GM12875 (cell line): Measurements from ENCODE around the gene FBXO15.

ENCODE experiments used
- H3K4me3 ChIP-seq: one replicate; pipeline ENCODE4 v1.5.1; 2011; ENCODE audit warnings: low read depth, low read length, control low read depth
- CTCF ChIP-seq: IDR thresholded peaks from 2 replicates; pipeline ENCODE4 v1.5.1; 2011; ENCODE audit warnings: low read depth, mild to moderate bottlenecking, control low read depth, inconsistent platforms, low read length, moderate library complexity, borderline replicate concordance; ENCODE audit not compliant: insufficient read depth

Gene FBXO15

DNA sequence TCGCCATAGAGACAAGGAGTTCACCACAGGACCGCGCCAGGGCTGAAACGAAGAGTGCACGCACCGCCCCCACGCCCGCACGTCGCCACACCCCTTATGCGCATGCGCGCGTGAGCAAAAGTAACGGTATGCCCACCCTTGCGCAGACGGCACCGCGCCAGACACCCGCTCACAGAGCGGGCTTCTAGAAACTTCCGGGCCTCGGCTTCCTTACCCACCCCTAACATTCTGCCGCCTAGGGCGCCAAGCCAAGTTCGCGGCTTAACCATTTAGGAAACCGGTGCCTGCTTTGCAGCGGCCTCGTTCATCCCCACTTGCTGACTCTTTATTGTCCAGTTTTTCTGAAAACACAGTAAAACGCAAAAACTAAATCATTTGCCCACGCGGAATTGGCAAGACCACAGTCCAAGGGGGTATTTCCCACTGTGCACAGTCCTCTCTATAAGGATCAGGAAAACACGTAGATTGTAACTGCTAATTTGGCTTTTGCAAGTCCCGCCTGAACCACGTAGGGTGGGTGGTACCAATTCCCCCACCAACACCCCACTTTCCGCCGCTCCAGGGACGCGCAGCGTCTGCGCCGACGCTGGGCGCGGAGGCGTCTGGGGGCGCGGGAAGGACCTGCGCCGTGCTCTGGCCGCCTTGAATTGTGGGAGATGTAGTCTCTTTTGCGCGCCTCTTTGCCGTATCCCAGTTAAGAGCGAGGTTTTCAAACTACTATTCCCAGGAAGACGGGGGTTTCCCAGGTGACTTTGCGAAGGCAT is at the start of gene FBXO15, which contains the start of gene TIMM21:
Gene FBXO15, minus strand, starts transcription at position 56 of the 764 bp plus-strand sequence. Its CDS starts 49 bp downstream, at position 7.
Gene TIMM21, plus strand, starts transcription at position 745 of the 764 bp plus-strand sequence. CDS start 286 bp downstream, outside the sequence.
- peak within 1 kb of the TSS; percentile 62 for H3K4me3 ChIP-seq
- TF ChIP-seq CTCF, result no peak

DNA sequence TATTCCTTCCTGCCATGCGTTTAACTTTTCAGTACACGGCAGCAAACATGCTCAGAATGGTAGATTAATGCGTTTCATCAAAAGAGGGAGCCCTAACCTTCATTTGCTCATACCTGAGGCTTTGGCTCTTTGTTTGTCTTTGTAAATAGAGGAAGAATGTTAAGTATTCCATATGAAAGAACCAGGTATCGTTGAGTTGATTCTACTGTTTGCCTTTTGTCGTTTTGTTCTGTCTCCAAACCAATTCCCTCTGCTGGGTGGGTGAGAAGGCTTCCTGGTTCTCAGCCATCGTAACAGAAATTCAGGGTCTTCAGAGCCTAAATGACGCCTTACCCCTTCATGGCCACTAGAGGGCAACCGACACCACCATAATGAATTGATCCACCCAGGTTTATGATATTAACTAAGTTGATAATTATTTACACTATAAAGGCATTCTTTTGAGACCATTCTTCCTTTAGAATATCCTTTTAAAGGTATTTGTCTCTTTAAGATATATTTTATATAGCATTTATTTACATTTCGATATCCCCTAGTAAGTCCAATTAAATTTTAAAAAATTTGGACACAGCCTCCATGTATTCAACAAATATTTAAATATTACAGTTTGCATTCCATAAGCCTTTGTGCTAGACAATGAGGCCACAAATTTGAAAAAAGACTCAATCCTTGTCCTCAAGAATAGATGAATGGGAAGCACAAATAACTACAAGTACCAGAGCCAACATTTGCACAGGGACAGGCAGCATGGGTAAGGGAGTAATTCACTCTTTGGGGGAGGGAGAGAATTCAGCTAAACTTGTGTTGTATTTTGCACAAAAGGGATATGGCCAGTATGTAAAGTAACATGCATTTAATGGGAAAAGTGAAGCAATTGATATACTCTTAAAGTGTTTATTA is 48.8 kb upstream of the FBXO15 start:
- TF ChIP-seq CTCF, result peak; percentile 56; the same call in 1 of the 2 replicates
- no peak overlapping the region for H3K4me3 ChIP-seq

DNA sequence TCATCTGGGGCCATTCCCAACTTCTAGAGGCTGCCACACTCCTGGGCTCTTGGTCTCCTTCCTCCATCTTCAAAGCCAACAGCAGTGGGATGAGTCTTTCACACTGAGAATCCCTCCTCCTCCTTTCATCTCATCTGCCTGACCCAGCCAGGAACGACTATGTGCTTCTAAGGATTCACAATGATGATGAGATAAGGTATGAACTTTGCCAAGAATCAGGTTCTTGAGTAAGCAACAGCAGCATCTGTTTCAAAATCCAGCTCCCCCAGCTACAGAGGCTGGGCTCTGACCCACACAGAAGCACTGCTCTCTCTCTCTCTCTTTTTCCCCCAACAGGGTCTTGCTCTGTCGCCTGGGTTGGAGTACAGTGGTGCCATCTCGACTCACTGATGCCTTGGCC is 47.1 kb upstream of the FBXO15 start:
- no peak overlapping the region for H3K4me3 ChIP-seq

DNA sequence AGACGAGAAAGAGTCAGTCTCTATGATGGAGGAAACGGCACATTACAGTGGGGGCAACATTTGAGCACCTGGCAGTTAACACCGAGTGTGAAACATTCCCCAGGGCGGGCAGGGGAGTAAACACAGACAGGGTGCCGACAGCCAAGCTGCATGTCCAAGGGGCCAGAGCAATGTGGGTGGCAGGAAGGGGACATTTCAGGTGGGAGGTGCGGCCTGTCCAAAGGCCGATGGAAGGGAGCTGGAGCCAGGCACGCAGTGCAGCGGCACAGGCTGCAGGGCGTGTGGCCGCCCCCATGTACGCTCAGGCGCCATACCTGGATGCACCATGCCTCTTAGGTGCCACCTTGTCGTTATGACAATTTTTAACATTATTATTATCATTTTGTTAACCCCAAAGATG is 43.9 kb upstream of the FBXO15 start:
- H3K4me3 ChIP-seq, result no peak overlapping the region
- TF ChIP-seq CTCF, result no peak

More for the DNA sequence above, 47.1 kb upstream of the FBXO15 start:
- no peak for TF ChIP-seq CTCF

DNA sequence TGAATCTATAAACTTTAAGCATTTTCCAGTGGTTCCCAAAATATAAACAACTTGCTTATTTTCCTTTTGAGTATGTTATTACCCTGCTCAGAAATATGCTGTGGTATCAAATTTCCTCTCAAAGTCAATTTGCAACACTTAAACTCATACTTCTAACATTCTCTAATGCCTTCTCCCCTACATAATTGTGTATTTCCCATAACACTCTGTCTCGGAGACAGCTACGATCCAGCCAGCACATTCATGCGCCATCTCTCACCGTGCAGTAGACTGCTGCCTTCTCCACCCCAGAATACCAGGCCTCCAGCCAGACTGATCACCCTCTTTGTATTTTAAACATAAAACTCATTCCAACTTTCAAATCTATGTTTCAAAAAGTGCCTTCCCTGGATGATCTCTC is 42.5 kb upstream of the FBXO15 start:
- no peak for TF ChIP-seq CTCF
- no peak overlapping the region for H3K4me3 ChIP-seq

- H3K4me3 ChIP-seq, result no peak overlapping the region
- no peak for TF ChIP-seq CTCF
These were observed 39.0 kb upstream of the FBXO15 start for GRCh38 chr18:74186661-74187060.
